ENCODE results near the gene DDIT4.

- TF ChIP-seq, protein P1, sequence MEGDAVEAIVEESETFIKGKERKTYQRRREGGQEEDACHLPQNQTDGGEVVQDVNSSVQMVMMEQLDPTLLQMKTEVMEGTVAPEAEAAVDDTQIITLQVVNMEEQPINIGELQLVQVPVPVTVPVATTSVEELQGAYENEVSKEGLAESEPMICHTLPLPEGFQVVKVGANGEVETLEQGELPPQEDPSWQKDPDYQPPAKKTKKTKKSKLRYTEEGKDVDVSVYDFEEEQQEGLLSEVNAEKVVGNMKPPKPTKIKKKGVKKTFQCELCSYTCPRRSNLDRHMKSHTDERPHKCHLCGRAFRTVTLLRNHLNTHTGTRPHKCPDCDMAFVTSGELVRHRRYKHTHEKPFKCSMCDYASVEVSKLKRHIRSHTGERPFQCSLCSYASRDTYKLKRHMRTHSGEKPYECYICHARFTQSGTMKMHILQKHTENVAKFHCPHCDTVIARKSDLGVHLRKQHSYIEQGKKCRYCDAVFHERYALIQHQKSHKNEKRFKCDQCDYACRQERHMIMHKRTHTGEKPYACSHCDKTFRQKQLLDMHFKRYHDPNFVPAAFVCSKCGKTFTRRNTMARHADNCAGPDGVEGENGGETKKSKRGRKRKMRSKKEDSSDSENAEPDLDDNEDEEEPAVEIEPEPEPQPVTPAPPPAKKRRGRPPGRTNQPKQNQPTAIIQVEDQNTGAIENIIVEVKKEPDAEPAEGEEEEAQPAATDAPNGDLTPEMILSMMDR (IDR thresholded peaks at IDR 0.05), result no peak
- TF ChIP-seq EZH2 (IDR thresholded peaks at IDR 0.05), result no peak
Observed at GRCh38 chr10:72276013-72276387, 2.3 kb downstream of the DDIT4 start.

Data from neural progenitor cell (in vitro differentiated cells).